Activated T-cell treated with anti-CD3 and anti-CD28 coated beads, Interleukin-2, amount 50 U/mL, for 24 hours (primary cell): ENCODE measurements around the gene MRS2.

Experiments
- DNase-seq: peaks from one replicate; pipeline ENCODE4 v3.0.0-alpha.2; 2020
- H3K27ac Mint-ChIP-seq: 2 replicates; pipeline ENCODE4 v1.8.0; 2020; ENCODE audit warnings: mild to moderate bottlenecking, mixed read lengths
- H3K27me3 Mint-ChIP-seq: 2 replicates; pipeline ENCODE4 v1.8.0; 2020; ENCODE audit warnings: mixed read lengths
- H3K36me3 Mint-ChIP-seq: 2 replicates; pipeline ENCODE4 v1.8.0; 2020; ENCODE audit warnings: low read depth, mixed read lengths
- H3K4me1 Mint-ChIP-seq: 2 replicates; pipeline ENCODE4 v1.8.0; 2020; ENCODE audit warnings: low read depth, mixed read lengths
- H3K4me3 Mint-ChIP-seq: 2 replicates; pipeline ENCODE4 v1.8.0; 2020; ENCODE audit warnings: mild to moderate bottlenecking, moderate library complexity, mixed read lengths
- H3K9me3 Mint-ChIP-seq: 2 replicates; pipeline ENCODE4 v1.8.0; 2020; ENCODE audit warnings: mixed read lengths

Gene MRS2

GRCh38 chr6:24430086-24430485, 27.4 kb downstream of the MRS2 start:
- H3K4me3 Mint-ChIP-seq = no peak overlapping the region
- no peaks in the 10 kb centered on the region for H3K9me3 Mint-ChIP-seq
- no peak for DNase-seq
- H3K27ac Mint-ChIP-seq = no peak overlapping the region
- H3K4me1 Mint-ChIP-seq = no peaks in the 10 kb centered on the region
- no peaks in the 10 kb centered on the region for H3K27me3 Mint-ChIP-seq
- H3K36me3 Mint-ChIP-seq = peaks cover 30% of the 10 kb centered on the region

GRCh38 chr6:24431045-24431451, 28.3 kb downstream of the MRS2 start:
- no peak overlapping the region for H3K4me3 Mint-ChIP-seq
- H3K9me3 Mint-ChIP-seq = no peaks in the 10 kb centered on the region
- no peak for DNase-seq
- H3K36me3 Mint-ChIP-seq = peaks cover 21% of the 10 kb centered on the region
- H3K27ac Mint-ChIP-seq = no peak overlapping the region
- H3K27me3 Mint-ChIP-seq = no peaks in the 10 kb centered on the region
- no peaks in the 10 kb centered on the region for H3K4me1 Mint-ChIP-seq

- no peak for DNase-seq
- Mint-ChIP-seq H3K27ac (no peak overlapping the region), H3K9me3 (no peaks in the 10 kb centered on the region), H3K27me3 (no peaks in the 10 kb centered on the region), H3K4me3 (no peak overlapping the region), H3K4me1 (no peaks in the 10 kb centered on the region), H3K36me3 (peaks cover 11% of the 10 kb centered on the region)
Observed at GRCh38 chr6:24432611-24433010, 29.9 kb downstream of the MRS2 start.

- Mint-ChIP-seq H3K4me3 (no peak overlapping the region), H3K36me3 (peaks cover 2% of the 10 kb centered on the region), H3K27ac (no peak overlapping the region), H3K27me3 (no peaks in the 10 kb centered on the region), H3K9me3 (no peaks in the 10 kb centered on the region), H3K4me1 (no peaks in the 10 kb centered on the region)
- DNase-seq = no peak
Observed at GRCh38 chr6:24436979-24437378, 34.2 kb downstream of the MRS2 start.

- no peak overlapping the region for H3K27ac Mint-ChIP-seq
Observed at GRCh38 chr6:24439858-24440539, 37.3 kb downstream of the MRS2 start.

GRCh38 chr6:24440897-24441598, 38.3 kb downstream of the MRS2 start:
- no peak overlapping the region for H3K27ac Mint-ChIP-seq
- H3K9me3 Mint-ChIP-seq = no peaks in the 10 kb centered on the region
- no peak for DNase-seq
- peaks cover 2% of the 10 kb centered on the region for H3K36me3 Mint-ChIP-seq
- no peaks in the 10 kb centered on the region for H3K27me3 Mint-ChIP-seq
- no peaks in the 10 kb centered on the region for H3K4me1 Mint-ChIP-seq
- no peak overlapping the region for H3K4me3 Mint-ChIP-seq

More at GRCh38 chr6:24439858-24440539, 37.3 kb downstream of the MRS2 start:
- Mint-ChIP-seq H3K9me3 (no peaks in the 10 kb centered on the region), H3K4me3 (no peak overlapping the region), H3K27me3 (no peaks in the 10 kb centered on the region), H3K36me3 (peaks cover 2% of the 10 kb centered on the region), H3K4me1 (no peaks in the 10 kb centered on the region)
- no peak for DNase-seq

- no peak overlapping the region for H3K27ac Mint-ChIP-seq
- H3K36me3 Mint-ChIP-seq = peaks cover 2% of the 10 kb centered on the region
- H3K4me1 Mint-ChIP-seq = no peaks in the 10 kb centered on the region
- H3K4me3 Mint-ChIP-seq = no peak overlapping the region
- no peak for DNase-seq
- H3K9me3 Mint-ChIP-seq = no peaks in the 10 kb centered on the region
- H3K27me3 Mint-ChIP-seq = no peaks in the 10 kb centered on the region
Observed at GRCh38 chr6:24441599-24441904, 38.8 kb downstream of the MRS2 start.

- Mint-ChIP-seq H3K4me3 (no peak overlapping the region), H3K36me3 (no peaks in the 10 kb centered on the region), H3K4me1 (no peaks in the 10 kb centered on the region), H3K27ac (no peak overlapping the region), H3K9me3 (no peaks in the 10 kb centered on the region), H3K27me3 (no peaks in the 10 kb centered on the region)
- DNase-seq = no peak
Observed at GRCh38 chr6:24444588-24444987, 41.9 kb downstream of the MRS2 start.

- Mint-ChIP-seq H3K4me1 (no peaks in the 10 kb centered on the region), H3K9me3 (no peaks in the 10 kb centered on the region), H3K36me3 (no peaks in the 10 kb centered on the region), H3K27me3 (no peaks in the 10 kb centered on the region), H3K4me3 (no peak overlapping the region), H3K27ac (no peak overlapping the region)
- no peak for DNase-seq
Observed at GRCh38 chr6:24445704-24446103, 43.0 kb downstream of the MRS2 start.

- Mint-ChIP-seq H3K27ac (no peak overlapping the region), H3K4me1 (no peaks in the 10 kb centered on the region), H3K27me3 (no peaks in the 10 kb centered on the region), H3K9me3 (no peaks in the 10 kb centered on the region), H3K4me3 (no peak overlapping the region), H3K36me3 (no peaks in the 10 kb centered on the region)
- no peak for DNase-seq
Observed at GRCh38 chr6:24446670-24447069, 43.9 kb downstream of the MRS2 start.

GRCh38 chr6:24448396-24448795, 45.7 kb downstream of the MRS2 start:
- no peak for DNase-seq
- Mint-ChIP-seq H3K4me3 (no peak overlapping the region), H3K9me3 (no peaks in the 10 kb centered on the region), H3K27me3 (no peaks in the 10 kb centered on the region), H3K4me1 (no peaks in the 10 kb centered on the region), H3K36me3 (no peaks in the 10 kb centered on the region), H3K27ac (no peak overlapping the region)

- Mint-ChIP-seq H3K4me3 (no peak overlapping the region), H3K9me3 (no peaks in the 10 kb centered on the region), H3K4me1 (no peaks in the 10 kb centered on the region), H3K27me3 (no peaks in the 10 kb centered on the region), H3K36me3 (no peaks in the 10 kb centered on the region), H3K27ac (no peak overlapping the region)
- DNase-seq = no peak
Observed at GRCh38 chr6:24448828-24449525, 46.2 kb downstream of the MRS2 start.

- no peaks in the 10 kb centered on the region for H3K36me3 Mint-ChIP-seq
- H3K27me3 Mint-ChIP-seq = no peaks in the 10 kb centered on the region
- H3K4me3 Mint-ChIP-seq = no peak overlapping the region
- no peak for DNase-seq
- H3K4me1 Mint-ChIP-seq = no peaks in the 10 kb centered on the region
- no peak overlapping the region for H3K27ac Mint-ChIP-seq
- H3K9me3 Mint-ChIP-seq = no peaks in the 10 kb centered on the region
Observed at GRCh38 chr6:24451581-24452388, 49.0 kb downstream of the MRS2 start.

GRCh38 chr6:24453921-24454320, 51.2 kb downstream of the MRS2 start:
- H3K4me3 Mint-ChIP-seq = no peak overlapping the region
- no peak for DNase-seq
- H3K4me1 Mint-ChIP-seq = no peaks in the 10 kb centered on the region
- H3K36me3 Mint-ChIP-seq = no peaks in the 10 kb centered on the region
- no peaks in the 10 kb centered on the region for H3K27me3 Mint-ChIP-seq
- no peak overlapping the region for H3K27ac Mint-ChIP-seq
- no peaks in the 10 kb centered on the region for H3K9me3 Mint-ChIP-seq
